GM21515 (cell line): ENCODE data around the gene DRAM1.

Experiments used
- ATAC-seq: cut with Tn5 transposase; IDR thresholded peaks from one replicate; pipeline ENCODE4 v1.9.1; 2021; ENCODE audit not compliant: unreplicated experiment

DRAM1 gene

GRCh38 chr12:101939856-101940265, 62.5 kb downstream of the DRAM1 start:
- ATAC-seq: no peak

- no peak for ATAC-seq
Measured at GRCh38 chr12:101940400-101940950, 63.1 kb downstream of the DRAM1 start.

- peak; percentile 88 for ATAC-seq
Measured at GRCh38 chr12:101941306-101942249, 64.2 kb downstream of the DRAM1 start.

- ATAC-seq: no peak
Measured at GRCh38 chr12:101942250-101942605, 64.8 kb downstream of the DRAM1 start.

GRCh38 chr12:101945369-101946232, 68.2 kb downstream of the DRAM1 start:
- ATAC-seq: no peak

DNA sequence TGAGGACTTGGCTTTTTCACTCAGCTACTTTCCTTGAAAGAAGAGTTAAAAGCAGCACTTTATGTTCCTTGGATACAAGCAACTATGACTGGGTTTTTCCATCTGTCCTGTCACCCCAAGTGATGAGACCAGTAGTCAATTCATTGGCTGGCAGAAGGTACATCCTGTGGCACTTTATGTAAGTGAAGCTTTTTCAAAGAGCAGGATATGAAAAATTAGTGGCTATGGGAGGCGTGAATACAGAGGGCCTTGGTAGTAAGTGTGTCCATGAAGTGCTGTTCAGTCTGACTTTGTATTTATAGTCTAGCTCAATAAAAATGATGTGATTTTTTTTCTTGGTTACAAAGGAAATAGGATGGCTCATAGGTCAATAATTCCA, 68.8 kb downstream of the DRAM1 start:
- no peak for ATAC-seq

DNA sequence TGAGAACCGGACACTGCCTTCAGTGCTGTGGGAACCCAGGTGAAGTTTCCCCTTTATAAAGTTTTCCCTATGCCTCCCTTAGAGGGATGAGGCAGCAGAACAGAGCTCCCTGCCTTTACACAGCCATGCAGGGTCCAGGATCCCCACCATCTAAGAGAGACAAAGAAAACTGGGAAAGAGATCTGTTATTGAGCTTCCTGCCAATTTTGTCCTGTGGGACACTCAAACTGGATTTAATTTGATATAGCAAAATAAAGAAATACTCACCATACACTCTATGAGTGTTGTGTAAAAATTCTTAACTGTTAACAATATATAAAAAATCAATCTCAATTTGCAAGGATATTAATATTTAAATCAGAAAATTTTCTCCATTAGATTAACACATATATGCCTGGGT, 69.9 kb downstream of the DRAM1 start:
- no peak for ATAC-seq

DNA sequence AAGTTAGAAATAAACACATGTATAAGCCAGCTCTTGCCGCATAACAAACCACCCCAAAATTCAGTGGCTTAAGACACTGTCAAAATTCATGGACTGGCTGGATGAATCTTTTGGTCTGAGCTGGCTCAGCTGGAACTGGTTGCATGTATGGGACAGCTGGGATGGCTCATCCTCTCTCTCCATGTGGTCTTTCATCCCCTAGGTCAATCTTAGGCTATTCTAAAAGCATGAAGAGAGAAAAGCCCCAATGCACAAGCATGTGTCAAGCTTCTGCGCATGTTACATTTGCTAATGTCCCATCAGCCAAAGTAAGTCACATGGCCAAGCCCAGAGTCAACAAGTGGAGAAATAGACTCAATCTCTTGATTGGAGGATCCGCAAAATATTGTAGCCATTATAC, 71.0 kb downstream of the DRAM1 start:
- ATAC-seq: no peak

DNA sequence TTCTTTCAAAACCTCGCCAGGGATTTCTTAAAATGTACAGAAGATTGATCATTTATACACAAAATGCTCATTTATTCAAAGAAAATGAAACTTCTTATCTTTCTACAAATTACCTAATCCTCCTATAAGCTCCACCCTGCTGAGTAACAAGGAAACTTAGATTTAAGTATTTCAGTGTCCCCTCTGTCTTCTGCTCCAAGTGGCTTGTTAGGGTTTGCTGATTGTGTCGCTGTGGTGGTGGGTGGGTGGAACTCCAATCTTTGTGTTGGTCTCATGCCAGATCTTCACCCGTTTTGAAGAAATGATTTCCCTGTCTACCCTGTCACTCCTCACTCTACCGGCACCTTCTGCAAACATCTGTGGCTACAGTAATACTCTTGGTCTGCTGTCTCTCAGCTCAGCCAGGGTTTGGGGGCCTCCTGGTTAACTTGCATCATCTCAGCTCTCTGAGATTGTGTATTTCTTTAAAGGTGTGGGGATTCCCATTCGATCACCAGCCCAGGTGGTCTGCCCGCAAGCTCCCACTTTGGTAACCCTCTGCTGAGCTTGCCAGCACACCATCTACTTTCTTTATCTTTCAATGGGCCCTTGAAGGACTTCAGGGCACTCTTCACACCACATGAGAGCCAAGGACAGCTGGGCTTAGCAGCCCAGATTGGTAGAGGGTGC, 73.8 kb downstream of the DRAM1 start:
- ATAC-seq: no peak

DNA sequence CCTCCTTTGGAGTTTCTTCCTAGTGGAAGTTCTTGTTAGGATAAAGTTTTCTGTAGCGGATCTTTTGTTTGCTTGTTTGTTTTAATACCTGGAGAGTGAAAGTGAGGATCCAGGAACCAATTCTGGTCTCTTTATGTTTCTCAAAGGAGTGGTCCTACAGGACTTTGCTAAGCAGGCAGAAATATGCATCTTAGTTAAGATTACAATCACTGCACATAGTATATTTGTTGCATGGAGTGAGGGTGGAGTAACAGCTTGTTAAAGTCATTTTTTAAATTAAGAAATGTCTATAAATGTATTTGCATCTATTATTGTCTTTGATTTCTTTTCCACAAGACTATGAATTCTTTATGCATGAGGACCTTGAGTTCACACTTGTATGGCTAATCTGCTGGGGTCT, 76.7 kb downstream of the DRAM1 start:
- ATAC-seq: no peak

- ATAC-seq: no peak
Measured at GRCh38 chr12:101954676-101955075, 77.3 kb downstream of the DRAM1 start.

GRCh38 chr12:101957252-101957959, 80.0 kb downstream of the DRAM1 start:
- no peak for ATAC-seq

GRCh38 chr12:101959607-101960006, 82.2 kb downstream of the DRAM1 start:
- ATAC-seq: no peak

DNA sequence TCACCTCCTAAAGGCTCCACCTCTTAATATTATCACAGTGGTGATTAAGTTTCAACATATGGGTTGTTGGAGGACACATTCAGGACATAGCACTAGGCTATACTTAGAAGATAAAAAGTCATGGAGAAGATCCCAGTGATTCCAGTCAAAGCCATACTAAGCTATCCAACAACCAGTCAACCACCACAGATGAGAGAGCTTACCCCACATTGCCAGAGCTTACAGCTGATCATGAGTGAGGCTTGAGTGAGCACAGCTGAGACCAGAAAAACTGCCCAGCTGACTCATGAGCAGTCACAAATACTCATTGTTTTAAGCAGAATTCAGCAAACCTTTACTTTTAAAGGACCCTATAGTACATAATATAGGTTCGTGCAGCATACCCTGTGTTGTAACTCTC, 85.1 kb downstream of the DRAM1 start:
- ATAC-seq: no peak

DNA sequence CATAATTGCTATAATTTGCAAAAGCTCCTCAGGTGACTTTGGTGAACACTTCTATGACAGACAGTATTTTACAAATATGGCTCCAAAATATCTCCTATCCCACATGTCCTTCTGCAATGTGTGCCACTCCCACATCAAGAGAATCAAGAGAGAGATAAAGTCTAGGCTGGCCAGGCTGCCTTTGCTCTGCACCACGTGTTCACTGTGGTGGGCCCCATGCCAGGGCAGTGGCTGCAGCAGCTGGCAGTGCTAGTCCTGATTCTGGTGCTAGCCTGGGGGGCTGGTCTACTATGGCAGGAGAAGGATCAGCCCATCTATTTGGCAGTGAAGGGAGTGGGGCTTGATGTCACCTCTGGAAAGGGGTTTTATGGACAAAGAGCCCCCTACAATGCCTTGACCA, 86.3 kb downstream of the DRAM1 start:
- no peak for ATAC-seq

- no peak for ATAC-seq
Measured at GRCh38 chr12:101966496-101966895, 89.1 kb downstream of the DRAM1 start.

DNA sequence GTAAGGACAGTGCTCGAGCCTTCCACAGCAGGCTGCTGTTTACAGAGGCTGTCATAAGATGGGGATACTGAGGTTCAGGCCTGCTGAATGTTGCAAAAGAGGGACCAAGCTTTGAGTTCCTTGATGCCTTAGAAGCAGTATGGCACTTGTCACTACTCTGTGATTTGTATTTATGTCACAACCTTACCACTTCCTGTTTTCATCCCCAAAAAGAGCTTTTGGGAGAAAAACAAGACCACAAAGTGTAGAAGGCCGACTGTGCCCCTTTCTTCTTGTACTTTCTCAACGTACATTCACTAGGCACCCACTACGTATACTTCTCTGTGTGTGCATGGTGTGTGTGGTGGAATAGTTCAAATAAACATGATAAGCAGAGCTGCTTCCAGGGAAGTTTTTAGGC, 90.1 kb downstream of the DRAM1 start:
- no peak for ATAC-seq

DNA sequence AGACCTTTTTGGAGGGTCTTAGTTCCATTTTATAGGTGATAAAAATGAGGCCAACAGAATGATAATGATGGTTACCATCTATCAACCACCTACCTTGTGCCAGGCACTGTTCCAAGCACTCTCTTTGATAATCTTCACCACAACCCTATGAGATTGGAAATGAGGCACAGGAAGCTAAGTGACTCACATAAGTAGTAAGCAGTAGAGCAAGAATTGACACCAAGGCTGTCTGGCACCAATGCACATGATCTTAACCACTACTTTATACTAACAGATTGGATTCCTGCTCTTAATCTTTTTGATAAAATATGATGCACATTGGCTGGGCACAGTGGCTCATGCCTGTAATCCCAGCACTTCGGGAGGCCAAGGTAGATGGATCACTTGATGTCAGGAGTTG, 91.4 kb downstream of the DRAM1 start:
- no peak for ATAC-seq
